HG03139 (cell line): ENCODE measurements around the gene PEMT.

Experiments
- ATAC-seq: cut with Tn5 transposase; IDR thresholded peaks from one replicate; pipeline ENCODE4 v1.9.1; 2021; ENCODE audit not compliant: unreplicated experiment

PEMT gene

GRCh38 chr17:17537311-17538099, 54.0 kb downstream of the PEMT start:
- ATAC-seq = no peak

GRCh38 chr17:17536702-17537101, 54.8 kb downstream of the PEMT start:
- ATAC-seq = no peak

DNA sequence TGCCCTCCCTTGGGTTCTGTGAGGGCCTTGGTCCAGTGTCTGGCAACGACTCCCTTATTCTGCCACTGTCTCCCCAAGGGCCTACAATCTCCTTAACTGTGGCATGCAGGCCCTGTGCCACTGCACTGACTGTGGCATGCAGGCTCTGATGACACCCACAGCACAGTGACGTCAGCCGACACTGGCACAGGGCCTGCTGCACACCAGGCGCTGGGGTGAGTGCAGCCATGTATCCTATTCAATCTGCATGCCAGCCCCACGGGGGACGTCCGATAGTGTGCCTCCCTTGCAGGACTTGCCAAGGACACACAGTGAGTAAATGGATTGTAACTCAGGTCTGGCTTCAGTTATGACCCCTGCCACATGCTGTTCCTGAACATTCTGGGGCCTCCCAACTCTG, 55.6 kb downstream of the PEMT start:
- no peak for ATAC-seq

- ATAC-seq = no peak
These were observed 57.5 kb downstream of the PEMT start for GRCh38 chr17:17533901-17534441.

- ATAC-seq = no peak
These were observed 58.5 kb downstream of the PEMT start for GRCh38 chr17:17532991-17533390.

DNA sequence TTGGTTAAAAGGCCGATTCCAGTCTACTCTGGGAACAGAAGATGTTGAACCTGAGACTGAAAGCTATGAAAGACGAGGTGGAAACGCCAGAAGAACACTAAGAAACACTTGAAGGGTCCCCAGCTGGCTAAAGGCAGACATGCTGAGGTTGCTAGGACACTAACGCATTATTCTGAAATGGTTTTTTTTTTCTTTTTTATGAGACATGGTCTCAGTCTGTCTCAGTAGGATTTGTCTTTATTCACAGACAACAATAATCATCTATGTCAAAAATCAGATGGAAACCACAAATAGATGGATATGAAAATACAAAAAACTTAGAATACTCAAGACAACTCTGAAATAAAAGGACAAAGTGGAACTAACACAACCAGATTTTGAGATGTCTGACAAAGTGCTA, 60.4 kb downstream of the PEMT start:
- ATAC-seq = no peak

GRCh38 chr17:17528696-17529652, 62.5 kb downstream of the PEMT start:
- no peak for ATAC-seq

DNA sequence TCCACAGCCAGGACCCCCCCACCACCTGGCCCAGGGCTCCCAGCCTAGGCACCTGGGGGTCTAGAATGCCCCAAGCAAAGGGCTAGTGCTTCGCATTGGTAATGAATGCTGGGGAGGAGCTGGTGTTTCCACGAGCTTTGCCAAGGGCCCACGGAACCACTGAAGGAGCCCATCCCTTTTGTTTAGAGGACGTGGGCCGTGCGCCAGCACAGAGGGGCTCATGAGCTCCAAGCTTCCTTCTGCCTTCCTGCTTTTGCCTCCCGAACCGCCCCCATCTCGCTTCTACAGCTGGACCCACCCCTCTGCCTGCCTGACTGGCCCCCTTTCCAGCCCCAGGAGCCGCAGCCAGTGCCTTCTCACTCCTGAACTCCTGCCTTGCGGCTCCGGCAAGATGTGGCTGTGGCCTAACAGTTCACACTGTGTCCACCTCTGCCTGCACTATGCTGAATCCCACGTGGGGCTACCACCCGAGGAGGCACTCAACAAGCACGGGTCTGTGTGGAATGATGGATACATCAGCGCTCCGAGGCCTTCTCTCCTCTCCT, 63.5 kb downstream of the PEMT start:
- ATAC-seq = no peak

GRCh38 chr17:17527534-17527933, 64.0 kb downstream of the PEMT start:
- ATAC-seq = no peak

DNA sequence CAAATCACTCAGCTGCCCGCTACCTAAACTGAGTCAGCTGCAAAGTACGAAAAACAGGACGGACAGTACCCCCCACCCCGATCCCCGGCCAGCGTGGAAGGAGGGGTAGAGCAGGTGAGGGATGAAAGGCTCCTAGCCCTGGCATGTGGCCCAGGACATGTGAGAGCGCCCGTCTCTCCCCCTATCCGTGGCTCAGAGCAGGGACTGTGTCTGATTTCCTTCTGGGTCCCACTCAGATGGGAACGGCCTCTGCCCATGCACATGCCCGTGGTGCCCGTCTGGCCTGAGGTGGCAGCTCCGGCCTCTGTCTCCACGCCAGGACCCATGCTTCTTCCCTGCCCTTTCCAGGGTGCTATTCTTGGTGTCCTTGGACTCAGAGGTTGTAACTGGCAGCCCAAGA, 65.1 kb downstream of the PEMT start:
- no peak for ATAC-seq

DNA sequence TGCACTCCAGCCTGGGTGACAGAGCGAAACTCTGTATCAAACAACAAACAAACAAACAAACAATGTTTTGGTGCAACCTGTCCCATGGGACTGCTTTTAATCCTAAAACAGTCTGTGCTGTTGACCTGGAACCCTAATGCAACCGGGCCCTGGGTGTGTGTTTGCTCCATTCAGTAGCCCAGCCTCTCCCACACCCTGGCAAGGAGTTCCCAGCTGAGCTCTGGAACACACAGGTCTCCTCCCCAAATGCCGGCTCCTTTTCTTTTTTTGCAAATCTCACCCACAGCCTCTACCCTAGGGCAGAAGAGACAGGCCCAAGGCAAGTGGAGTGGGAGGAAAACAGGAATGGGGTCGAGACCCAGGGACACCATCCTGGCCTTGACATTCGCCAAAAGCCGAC, 65.6 kb downstream of the PEMT start:
- ATAC-seq = no peak

DNA sequence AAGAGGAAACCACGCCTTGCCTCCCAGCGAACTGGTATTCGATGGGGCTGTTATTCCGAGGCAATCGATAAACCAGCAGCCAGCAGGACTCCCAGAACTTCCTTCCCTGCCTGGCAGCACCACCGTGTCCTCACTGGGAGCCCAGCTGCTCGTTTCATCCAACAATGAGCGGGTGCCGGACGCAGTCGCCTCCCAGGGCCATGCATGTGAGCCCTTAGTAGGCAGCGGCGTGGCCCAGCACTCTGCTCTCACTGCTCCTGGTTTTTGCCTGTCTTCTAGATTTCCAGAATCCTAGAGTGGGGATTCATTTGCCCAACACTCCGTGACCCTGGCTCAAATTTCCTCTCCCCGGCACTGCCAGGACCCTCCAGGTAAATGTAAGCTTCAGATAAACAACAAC, 66.2 kb downstream of the PEMT start:
- no peak for ATAC-seq

GRCh38 chr17:17523731-17524490, 67.6 kb downstream of the PEMT start:
- no peak for ATAC-seq

GRCh38 chr17:17523001-17523730, 68.3 kb downstream of the PEMT start:
- no peak for ATAC-seq

- ATAC-seq = no peak
These were observed 70.8 kb downstream of the PEMT start for GRCh38 chr17:17520599-17521232.

GRCh38 chr17:17519886-17520285, 71.6 kb downstream of the PEMT start:
- no peak for ATAC-seq

- ATAC-seq = no peak
These were observed 72.6 kb downstream of the PEMT start for GRCh38 chr17:17518951-17519350.

DNA sequence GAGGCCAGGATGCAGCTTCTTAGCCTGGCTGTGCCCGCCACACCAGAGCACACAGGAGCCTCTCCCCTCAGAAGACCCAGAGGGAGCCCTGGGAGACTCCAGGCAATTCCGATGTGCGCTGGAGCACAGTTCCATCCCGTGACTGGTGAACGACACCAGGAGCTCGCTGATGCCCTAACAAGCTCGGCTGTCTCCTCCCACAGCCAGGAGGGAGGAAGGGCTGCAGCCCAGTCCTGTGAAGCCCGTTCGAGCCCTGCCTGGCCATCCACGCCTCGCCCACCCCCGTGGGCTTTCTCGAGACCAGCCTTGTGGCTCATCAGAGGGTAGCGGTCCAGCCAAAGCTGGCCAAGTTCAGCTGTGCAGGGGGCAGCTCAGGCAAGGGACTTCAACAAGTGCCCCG, 73.5 kb downstream of the PEMT start:
- ATAC-seq = no peak

- no peak for ATAC-seq
These were observed 74.4 kb downstream of the PEMT start for GRCh38 chr17:17516941-17517720.
